Activated CD8-positive, alpha-beta T cell treated with anti-CD3 and anti-CD28 coated beads for 36 hours (primary cell): ENCODE data around the gene C2CD3. TPM values are rescaled to one million over a fixed set of nuclear protein-coding genes. Genes with fewer than 3 reads are reported as not detected.
"Not testable (repeated sequence)": the region's sequence is repeated elsewhere in the genome, so short reads cannot be mapped to it uniquely, and the experiment has no call there.

Experiments used
- ATAC-seq: fragments of 200-7000 bp; cut with Tn5 transposase; one replicate; pipeline ENCODE4 v1.10.0; 2021; ENCODE audit warnings: mild to moderate bottlenecking, moderate library complexity
- CTCF ChIA-PET: fragments of 350-600 bp; sonication (Branson Sonifier 250); formaldehyde crosslinking; loops from one replicate; lab custom pipeline; 2021; ENCODE audit warnings: antibody characterized with exemption; lab: Charles Lee
- POLR2A ChIA-PET: fragments of 350-600 bp; sonication (Branson Sonifier 250); formaldehyde crosslinking; loops from one replicate; lab custom pipeline; 2021; ENCODE audit warnings: antibody characterized with exemption; lab: Charles Lee
- DNase-seq: peaks from one replicate; pipeline ENCODE4 v3.0.0-alpha.2; 2020
- H3K27ac Mint-ChIP-seq: one replicate; pipeline ENCODE4 v1.8.0; 2021; ENCODE audit warnings: mild to moderate bottlenecking, mixed read lengths
- H3K27me3 Mint-ChIP-seq: one replicate; pipeline ENCODE4 v1.8.0; 2021; ENCODE audit warnings: mixed read lengths
- H3K36me3 Mint-ChIP-seq: one replicate; pipeline ENCODE4 v1.8.0; 2021; ENCODE audit warnings: low read depth, mixed read lengths
- H3K4me1 Mint-ChIP-seq: one replicate; pipeline ENCODE4 v1.8.0; 2021; ENCODE audit warnings: low read depth, mixed read lengths
- H3K4me3 Mint-ChIP-seq: one replicate; pipeline ENCODE4 v1.8.0; 2021; ENCODE audit warnings: mild to moderate bottlenecking, moderate library complexity, mixed read lengths
- H3K9me3 Mint-ChIP-seq: one replicate; pipeline ENCODE4 v1.8.0; 2021; ENCODE audit warnings: mixed read lengths
- intact Hi-C: fragments of 100-400 bp; cut with micrococcal nuclease; formaldehyde crosslinking; loops from one replicate; pipeline ENCODE4 v1.10.0; 2022
- total RNA-seq, 2 experiments: library from RNA; stranded (reverse); gene quantifications; one replicate each; pipeline ENCODE4 v1.2.3, GENCODE V29; 2021
- TF ChIP-seq, protein P1 (sequence below): fragments of 200-600 bp; IDR thresholded peaks from one replicate; pipeline ENCODE4 v1.8.0; 2022; ENCODE audit warnings: antibody characterized with exemption, mild to moderate bottlenecking

C2CD3 gene
- total RNA-seq, 2 experiments from 2014 or later, result 22.5 to 25.6 TPM

- intact Hi-C loops, result no loop called here
- POLR2A ChIA-PET, result no interaction called here
- peaks cover 26% of the 10 kb centered on the region for H3K36me3 Mint-ChIP-seq
- no peaks in the 10 kb centered on the region for H3K9me3 Mint-ChIP-seq
- ATAC-seq (no peak), DNase-seq (no peak)
- no peak overlapping the region for H3K4me3 Mint-ChIP-seq
- H3K27ac Mint-ChIP-seq, result no peak overlapping the region
- CTCF ChIA-PET, result no interaction called here
- TF ChIP-seq, protein P1, sequence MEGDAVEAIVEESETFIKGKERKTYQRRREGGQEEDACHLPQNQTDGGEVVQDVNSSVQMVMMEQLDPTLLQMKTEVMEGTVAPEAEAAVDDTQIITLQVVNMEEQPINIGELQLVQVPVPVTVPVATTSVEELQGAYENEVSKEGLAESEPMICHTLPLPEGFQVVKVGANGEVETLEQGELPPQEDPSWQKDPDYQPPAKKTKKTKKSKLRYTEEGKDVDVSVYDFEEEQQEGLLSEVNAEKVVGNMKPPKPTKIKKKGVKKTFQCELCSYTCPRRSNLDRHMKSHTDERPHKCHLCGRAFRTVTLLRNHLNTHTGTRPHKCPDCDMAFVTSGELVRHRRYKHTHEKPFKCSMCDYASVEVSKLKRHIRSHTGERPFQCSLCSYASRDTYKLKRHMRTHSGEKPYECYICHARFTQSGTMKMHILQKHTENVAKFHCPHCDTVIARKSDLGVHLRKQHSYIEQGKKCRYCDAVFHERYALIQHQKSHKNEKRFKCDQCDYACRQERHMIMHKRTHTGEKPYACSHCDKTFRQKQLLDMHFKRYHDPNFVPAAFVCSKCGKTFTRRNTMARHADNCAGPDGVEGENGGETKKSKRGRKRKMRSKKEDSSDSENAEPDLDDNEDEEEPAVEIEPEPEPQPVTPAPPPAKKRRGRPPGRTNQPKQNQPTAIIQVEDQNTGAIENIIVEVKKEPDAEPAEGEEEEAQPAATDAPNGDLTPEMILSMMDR, result no peak
- no peaks in the 10 kb centered on the region for H3K4me1 Mint-ChIP-seq
- H3K27me3 Mint-ChIP-seq, result no peaks in the 10 kb centered on the region
Observed at GRCh38 chr11:74121804-74122203, 49.0 kb downstream of the C2CD3 start.

GRCh38 chr11:74120260-74121035 lies 50.4 kb downstream of the C2CD3 start:
- H3K27ac Mint-ChIP-seq, H3K4me1 Mint-ChIP-seq, H3K9me3 Mint-ChIP-seq, CTCF ChIA-PET, H3K4me3 Mint-ChIP-seq, DNase-seq, POLR2A ChIA-PET, intact Hi-C loops, ATAC-seq, H3K27me3 Mint-ChIP-seq: not testable (repeated sequence)
- H3K36me3 Mint-ChIP-seq, result peaks cover 33% of the 10 kb centered on the region

DNA sequence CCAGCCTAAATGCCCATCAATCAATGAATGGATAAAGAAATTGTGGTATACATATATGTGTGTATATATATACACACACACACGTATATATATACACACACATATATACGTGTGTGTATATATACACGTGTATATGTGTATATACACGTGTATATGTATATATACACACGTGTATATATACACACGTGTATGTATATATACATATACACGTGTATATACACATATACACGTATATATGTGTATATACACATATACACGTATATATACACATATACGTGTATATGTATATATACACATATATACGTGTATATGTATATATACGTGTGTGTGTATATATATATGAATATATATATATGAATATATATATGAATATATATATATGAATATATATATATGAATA lies 54.1 kb downstream of the C2CD3 start:
- Mint-ChIP-seq H3K4me1 (no peaks in the 10 kb centered on the region), H3K9me3 (no peaks in the 10 kb centered on the region), H3K36me3 (peaks cover 53% of the 10 kb centered on the region), H3K4me3 (no peak overlapping the region), H3K27me3 (no peaks in the 10 kb centered on the region), H3K27ac (no peak overlapping the region)
- intact Hi-C loops, result no loop called here
- ATAC-seq (no peak), DNase-seq (no peak)
- POLR2A ChIA-PET, result no interaction called here
- TF ChIP-seq, protein P1, result no peak
- CTCF ChIA-PET, result no interaction called here

DNA sequence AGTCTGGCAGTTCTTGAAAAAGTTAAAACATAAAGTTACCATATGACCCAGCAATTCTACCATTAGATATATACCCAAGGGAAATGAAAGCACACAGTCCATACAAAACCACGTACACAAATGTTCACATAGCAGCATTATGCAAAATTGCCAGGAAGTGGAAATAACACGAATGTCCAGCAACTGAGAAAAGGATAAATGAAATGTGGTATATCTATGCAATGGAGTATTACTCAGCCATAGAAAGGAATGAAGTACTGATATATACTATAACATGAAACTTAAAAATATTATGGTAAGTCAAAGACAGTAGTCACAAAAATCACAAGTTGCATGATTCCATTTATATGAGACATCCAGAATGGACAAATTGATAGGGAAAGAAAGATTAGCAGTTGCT lies 57.9 kb downstream of the C2CD3 start:
- H3K9me3 Mint-ChIP-seq, result no peaks in the 10 kb centered on the region
- H3K4me1 Mint-ChIP-seq, result no peaks in the 10 kb centered on the region
- POLR2A ChIA-PET, result no interaction called here
- no peak overlapping the region for H3K4me3 Mint-ChIP-seq
- ATAC-seq, result no peak
- TF ChIP-seq, protein P1, result no peak
- H3K36me3 Mint-ChIP-seq, result peaks cover 40% of the 10 kb centered on the region
- H3K27ac Mint-ChIP-seq, result no peak overlapping the region
- H3K27me3 Mint-ChIP-seq, result no peaks in the 10 kb centered on the region
- intact Hi-C loops, result no loop called here
- CTCF ChIA-PET, result no interaction called here
- no peak for DNase-seq

DNA sequence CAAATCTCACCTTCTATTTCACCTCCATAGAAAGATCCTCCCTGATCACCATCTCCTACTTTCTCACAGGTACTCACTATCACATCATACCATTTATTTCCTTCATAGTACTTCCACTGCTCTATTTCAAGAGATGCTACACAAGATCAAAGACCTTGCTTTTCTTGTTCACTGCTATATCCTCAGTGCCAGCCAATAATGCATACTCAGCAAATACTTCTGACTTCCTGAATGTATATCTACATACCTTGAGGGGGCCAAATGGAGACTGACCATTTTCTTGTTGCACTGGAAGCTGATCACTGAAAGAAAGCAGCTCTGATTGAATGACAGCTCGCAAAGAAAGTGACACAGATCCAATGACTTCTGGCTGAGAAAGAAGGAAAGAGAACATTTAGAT lies 64.7 kb downstream of the C2CD3 start:
- no peaks in the 10 kb centered on the region for H3K4me1 Mint-ChIP-seq
- peaks cover 33% of the 10 kb centered on the region for H3K36me3 Mint-ChIP-seq
- DNase-seq (no peak), ATAC-seq (no peak)
- H3K4me3 Mint-ChIP-seq, result no peak overlapping the region
- H3K9me3 Mint-ChIP-seq, result no peaks in the 10 kb centered on the region
- TF ChIP-seq, protein P1, result no peak
- no peak overlapping the region for H3K27ac Mint-ChIP-seq
- ChIA-PET CTCF (interaction anchor here (1.6 kb wide), 1 partner anchor 12 kb away, joined by 3 read pairs; no protein-coding TSS in a partner anchor), POLR2A (interaction anchor here (0.8 to 1.0 kb wide), 2 partner anchors 54 to 98 kb away, joined by 3 to 4 read pairs; no protein-coding TSS in a partner anchor)
- intact Hi-C loops, result no loop called here
- no peaks in the 10 kb centered on the region for H3K27me3 Mint-ChIP-seq
